Epidermal melanocyte (primary cell): Measurements from ENCODE around the gene AHCTF1.

Experiments used
- DNase-seq: peaks from one replicate; pipeline ENCODE4 v3.0.0; 2011; ENCODE audit warnings: low spot score; ENCODE audit not compliant: insufficient read length

The AHCTF1 gene

GRCh38 chr1:246798606-246799496 lies 132.9 kb downstream of the AHCTF1 start:
- DNase-seq, result no peak

- no peak for DNase-seq
Observed at GRCh38 chr1:246798107-246798506, 133.6 kb downstream of the AHCTF1 start.

GRCh38 chr1:246797597-246797996 lies 134.2 kb downstream of the AHCTF1 start:
- DNase-seq, result no peak

DNA sequence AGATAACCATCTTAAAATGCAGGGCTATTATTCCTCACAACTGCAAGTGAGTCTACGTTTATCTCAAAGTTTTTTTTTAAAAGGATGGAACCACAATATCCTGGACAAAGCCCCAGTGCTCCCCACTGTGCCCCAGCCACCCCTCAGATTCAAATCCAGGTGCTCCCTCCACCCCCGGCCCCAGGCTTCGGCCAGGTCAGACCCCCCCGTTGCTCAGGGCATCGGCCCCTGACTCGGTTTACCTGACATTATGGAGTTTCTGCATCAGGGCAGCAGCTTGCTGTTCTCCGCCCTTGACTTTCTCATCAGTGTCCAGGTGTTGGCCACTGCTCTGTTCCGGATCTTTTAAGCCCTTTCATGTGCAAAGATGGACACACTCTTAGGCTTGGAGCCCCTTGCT lies 134.6 kb downstream of the AHCTF1 start:
- DNase-seq, result no peak

GRCh38 chr1:246795906-246796694 lies 135.6 kb downstream of the AHCTF1 start:
- DNase-seq, result no peak

DNA sequence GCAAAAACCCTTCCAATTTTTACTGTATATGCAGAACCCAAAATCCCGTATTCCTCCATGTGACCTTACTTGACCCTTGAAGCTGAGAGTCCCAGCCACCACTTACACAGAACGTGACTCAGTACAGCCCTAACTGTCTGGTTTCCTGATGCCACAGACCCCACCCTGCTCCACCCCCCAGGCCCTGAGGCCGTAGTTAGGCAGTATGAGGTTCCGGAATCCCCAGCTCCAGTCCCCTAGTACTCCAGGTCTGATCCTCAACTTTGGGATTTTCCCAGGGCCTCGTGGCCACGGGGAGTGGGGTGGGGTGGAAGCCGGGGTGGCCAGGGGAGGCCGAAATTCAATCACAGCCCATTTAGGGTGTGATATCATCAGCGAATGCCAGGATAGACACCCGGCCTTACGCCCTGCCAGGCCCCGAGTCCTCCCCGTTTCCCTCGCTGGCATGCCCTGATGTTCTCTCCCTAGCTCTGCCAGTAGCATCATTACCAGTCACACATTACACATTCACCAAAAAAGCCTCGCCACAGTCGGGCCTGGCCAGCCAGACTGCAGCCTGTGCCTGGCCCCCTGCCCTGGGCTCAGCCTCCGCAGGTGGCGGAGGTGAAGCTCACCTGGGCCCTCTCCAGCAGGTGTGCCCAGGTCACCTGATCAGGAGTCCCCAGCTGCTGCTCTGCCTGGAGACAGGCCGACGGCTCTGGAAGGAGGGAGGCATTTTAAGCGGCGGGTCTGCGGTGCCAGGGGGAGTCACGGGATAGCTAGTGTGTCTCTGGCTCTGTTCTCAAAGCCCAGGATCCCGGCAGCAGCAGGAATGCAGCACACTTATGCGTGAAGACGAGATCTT lies 136.7 kb downstream of the AHCTF1 start:
- no peak for DNase-seq

- no peak for DNase-seq
Observed at GRCh38 chr1:246794048-246794827, 137.5 kb downstream of the AHCTF1 start.

- no peak for DNase-seq
Observed at GRCh38 chr1:246793356-246793896, 138.3 kb downstream of the AHCTF1 start.

GRCh38 chr1:246792603-246793002 lies 139.1 kb downstream of the AHCTF1 start:
- DNase-seq, result no peak

DNA sequence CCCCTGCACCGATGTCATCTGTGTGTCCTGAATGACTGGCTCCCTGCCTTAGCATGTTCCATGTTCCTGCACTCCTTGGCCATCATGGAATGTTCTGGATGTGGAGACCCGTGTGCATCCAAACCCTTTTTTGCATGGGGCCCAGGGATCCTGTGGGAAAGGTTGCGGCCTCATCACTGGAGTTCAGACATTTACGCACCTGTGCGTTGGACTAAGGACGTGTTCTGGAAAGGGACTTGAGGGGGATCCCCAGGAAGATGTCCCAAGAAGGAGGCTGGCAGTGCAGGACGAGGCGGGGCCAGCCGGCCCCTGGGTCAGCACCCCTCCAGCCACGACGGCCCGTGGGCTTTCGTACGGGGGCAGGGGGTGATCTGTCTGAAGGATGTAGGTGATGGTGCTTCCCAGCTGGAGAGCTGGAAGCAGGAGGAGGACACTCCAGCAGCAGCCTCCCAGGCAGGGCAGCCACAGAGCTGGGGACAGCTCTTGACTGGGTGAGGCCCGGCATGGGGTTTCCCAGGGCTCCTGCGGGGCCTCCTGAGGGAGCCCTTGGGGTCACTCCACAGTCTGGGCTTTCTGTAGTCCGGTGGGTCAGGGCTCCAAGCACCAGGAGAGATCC lies 140.3 kb downstream of the AHCTF1 start:
- DNase-seq, result no peak

- no peak for DNase-seq
Observed at GRCh38 chr1:246790833-246791232, 140.9 kb downstream of the AHCTF1 start.

DNA sequence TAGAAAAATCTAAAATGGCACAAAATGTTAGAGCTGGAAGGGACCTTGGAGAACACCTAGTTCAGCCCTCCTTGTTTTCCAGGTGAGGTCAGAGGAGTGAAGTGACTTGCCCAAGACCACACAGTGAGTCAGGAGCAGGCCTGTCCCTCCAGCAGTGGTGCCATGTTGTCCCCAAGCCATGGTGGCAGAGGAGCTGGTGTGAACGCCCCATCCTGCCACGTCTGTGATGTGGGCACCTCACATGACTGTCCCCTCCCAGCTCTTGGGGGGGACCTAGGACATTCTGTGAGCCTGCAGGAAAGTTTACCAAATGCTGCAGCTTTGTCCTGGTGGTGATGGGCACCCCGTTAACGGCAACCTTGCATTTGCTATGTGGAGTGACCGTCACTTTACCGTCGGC lies 141.4 kb downstream of the AHCTF1 start:
- no peak for DNase-seq

GRCh38 chr1:246789454-246790339 lies 142.1 kb downstream of the AHCTF1 start:
- no peak for DNase-seq
